Activated naive CD4-positive, alpha-beta T cell treated with anti-CD3 and anti-CD28 coated beads, Interleukin-2, amount 10 ng/mL, durations not matched to agents 7 days and 5 days (primary cell): ENCODE measurements around the gene ATG4A.

Experiments
- CTCF ChIA-PET: fragments of 350-600 bp; sonication (Branson Sonifier 250); formaldehyde crosslinking; loops from one replicate; lab custom pipeline; 2021; ENCODE audit warnings: antibody characterized with exemption; lab: Charles Lee
- DNase-seq: peaks from one replicate; pipeline ENCODE4 v3.0.0-alpha.2; 2020
- H3K27ac Mint-ChIP-seq: one replicate; pipeline ENCODE4 v1.8.0; 2021; ENCODE audit warnings: mild to moderate bottlenecking, moderate library complexity, mixed read lengths
- H3K27me3 Mint-ChIP-seq: one replicate; pipeline ENCODE4 v1.8.0; 2021; ENCODE audit warnings: mild to moderate bottlenecking, mixed read lengths
- H3K36me3 Mint-ChIP-seq: one replicate; pipeline ENCODE4 v1.8.0; 2021; ENCODE audit warnings: mixed read lengths
- H3K4me1 Mint-ChIP-seq: one replicate; pipeline ENCODE4 v1.8.0; 2021; ENCODE audit warnings: mixed read lengths
- H3K4me3 Mint-ChIP-seq: one replicate; pipeline ENCODE4 v1.8.0; 2021; ENCODE audit warnings: mild to moderate bottlenecking, moderate library complexity, mixed read lengths
- H3K9me3 Mint-ChIP-seq: one replicate; pipeline ENCODE4 v1.8.0; 2021; ENCODE audit warnings: mixed read lengths

ATG4A gene

DNA sequence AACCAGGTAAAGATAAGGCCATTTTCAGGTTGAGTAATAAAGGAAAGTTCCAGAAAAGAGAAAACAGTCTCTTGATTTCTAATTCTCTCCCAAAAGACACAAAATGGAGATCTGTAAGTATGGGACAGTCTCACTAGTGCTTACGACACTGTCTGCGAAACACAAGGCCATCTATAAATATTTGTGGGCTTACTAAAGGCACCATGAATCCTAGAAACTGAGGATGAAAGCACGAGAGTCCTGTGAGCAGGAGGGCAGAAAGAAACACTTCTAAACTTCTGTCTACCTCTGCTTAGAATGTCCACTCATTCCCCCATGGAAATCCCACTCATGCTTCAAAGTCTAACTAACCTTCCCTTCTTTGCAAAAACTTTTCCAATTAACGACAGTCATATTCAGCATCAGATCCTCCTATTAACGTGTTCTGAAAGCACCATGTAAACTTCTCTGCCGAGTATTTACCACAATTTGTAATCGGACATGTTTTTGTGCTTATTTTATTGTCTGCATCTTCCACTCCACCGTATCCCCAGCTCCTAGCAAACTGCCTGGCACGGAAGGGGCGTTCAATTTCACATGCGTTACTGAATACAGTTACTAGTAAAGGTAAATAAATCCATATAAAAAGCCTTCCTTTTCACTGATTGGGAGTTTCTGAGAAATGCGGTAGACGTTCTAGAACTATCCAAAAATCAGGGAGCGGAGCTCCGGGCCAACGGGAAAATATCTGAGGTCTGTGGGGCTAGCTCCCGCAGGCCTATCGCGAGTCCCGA, 901 bp upstream of the ATG4A start:
- Mint-ChIP-seq H3K36me3 (peaks cover 3% of the 10 kb centered on the region), H3K4me3 (no peak overlapping the region), H3K9me3 (no peaks in the 10 kb centered on the region), H3K27ac (no peak overlapping the region), H3K27me3 (no peaks in the 10 kb centered on the region), H3K4me1 (peaks cover 26% of the 10 kb centered on the region)
- no peak for DNase-seq
- CTCF ChIA-PET: interaction anchor here (0.6 kb wide), 1 partner anchor 8 kb away, joined by 3 read pairs; no protein-coding TSS in a partner anchor

DNA sequence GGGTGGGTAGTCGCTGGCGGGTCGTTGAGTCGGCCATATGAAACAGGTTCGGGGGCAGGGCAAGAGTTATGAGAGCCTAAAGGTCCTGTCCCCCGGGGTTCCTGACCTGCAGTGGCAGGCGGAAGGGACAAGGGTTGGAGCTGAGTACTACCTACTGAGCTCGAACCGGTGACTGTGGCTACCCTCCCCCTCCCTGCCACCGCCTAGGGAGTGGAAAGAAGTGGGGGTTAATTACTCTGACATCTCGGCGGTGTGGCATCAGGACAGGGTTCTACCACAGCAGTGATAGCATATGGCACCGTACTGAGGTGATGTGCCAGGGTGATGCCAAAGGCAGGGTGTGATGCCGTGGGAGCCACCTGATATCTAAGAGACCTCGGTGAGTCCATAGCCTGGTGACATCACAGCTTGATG, 307 bp downstream of the ATG4A start:
- H3K27me3 Mint-ChIP-seq: no peaks in the 10 kb centered on the region
- no peak overlapping the region for H3K4me3 Mint-ChIP-seq
- H3K4me1 Mint-ChIP-seq: peaks cover 26% of the 10 kb centered on the region
- CTCF ChIA-PET: no interaction called here
- H3K36me3 Mint-ChIP-seq: peaks cover 3% of the 10 kb centered on the region
- H3K27ac Mint-ChIP-seq: no peak overlapping the region
- H3K9me3 Mint-ChIP-seq: no peaks in the 10 kb centered on the region
- no peak for DNase-seq

DNA sequence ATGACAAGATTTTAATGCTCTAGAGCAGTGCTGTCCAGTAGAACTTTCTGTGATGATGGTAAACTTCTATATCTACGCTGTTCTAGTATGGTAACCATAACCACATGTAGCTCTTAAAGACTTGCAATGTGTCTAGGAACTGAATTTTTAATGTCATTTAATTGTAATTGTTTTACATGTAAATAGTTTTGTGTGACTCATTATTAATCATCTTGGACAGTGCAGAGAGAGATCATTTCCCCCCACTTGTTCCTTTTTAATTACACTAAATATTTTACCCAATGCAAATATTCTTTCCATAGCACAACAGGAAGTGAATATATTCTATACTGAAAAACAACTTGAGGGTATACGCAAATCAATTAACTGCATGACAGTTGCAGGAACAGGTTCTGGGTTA, 5.8 kb downstream of the ATG4A start:
- Mint-ChIP-seq H3K27me3 (no peaks in the 10 kb centered on the region), H3K4me3 (no peak overlapping the region)
- CTCF ChIA-PET: no interaction called here

DNA sequence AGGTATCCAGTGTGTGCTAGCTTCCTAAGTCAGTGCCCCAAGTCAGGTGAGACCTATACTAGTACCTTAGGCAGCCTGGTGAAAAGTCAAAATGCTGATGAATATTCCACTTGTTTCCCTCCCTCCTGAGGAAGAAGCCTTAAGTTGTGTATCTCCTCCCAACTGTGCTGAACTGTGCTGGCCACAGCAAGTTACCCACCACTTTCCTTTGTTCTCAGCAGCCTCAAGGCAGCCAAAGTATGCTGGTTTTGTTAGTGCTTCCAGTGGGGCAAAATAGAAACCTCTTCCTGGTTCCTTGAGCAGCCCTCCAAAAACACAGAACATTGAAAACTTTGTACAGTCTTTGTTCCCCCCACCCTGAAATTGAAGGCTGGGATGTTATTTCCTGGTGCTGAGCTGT, 13.9 kb downstream of the ATG4A start:
- CTCF ChIA-PET: no interaction called here
- no peak overlapping the region for H3K4me3 Mint-ChIP-seq
- peaks cover 2% of the 10 kb centered on the region for H3K4me1 Mint-ChIP-seq
- peaks cover 7% of the 10 kb centered on the region for H3K36me3 Mint-ChIP-seq
- H3K27me3 Mint-ChIP-seq: no peaks in the 10 kb centered on the region
- H3K27ac Mint-ChIP-seq: no peak overlapping the region
- DNase-seq: no peak
- H3K9me3 Mint-ChIP-seq: no peaks in the 10 kb centered on the region

More for the DNA sequence above, 5.8 kb downstream of the ATG4A start:
- DNase-seq: no peak
- Mint-ChIP-seq H3K4me1 (peaks cover 11% of the 10 kb centered on the region), H3K27ac (no peak overlapping the region), H3K36me3 (no peaks in the 10 kb centered on the region), H3K9me3 (no peaks in the 10 kb centered on the region)

- CTCF ChIA-PET: no interaction called here
- H3K27me3 Mint-ChIP-seq: no peaks in the 10 kb centered on the region
- H3K4me1 Mint-ChIP-seq: no peaks in the 10 kb centered on the region
- H3K27ac Mint-ChIP-seq: no peak overlapping the region
- no peaks in the 10 kb centered on the region for H3K36me3 Mint-ChIP-seq
- H3K9me3 Mint-ChIP-seq: no peaks in the 10 kb centered on the region
- DNase-seq: no peak
- no peak overlapping the region for H3K4me3 Mint-ChIP-seq
Measured at GRCh38 chrX:108114541-108114940, 23.0 kb downstream of the ATG4A start.

DNA sequence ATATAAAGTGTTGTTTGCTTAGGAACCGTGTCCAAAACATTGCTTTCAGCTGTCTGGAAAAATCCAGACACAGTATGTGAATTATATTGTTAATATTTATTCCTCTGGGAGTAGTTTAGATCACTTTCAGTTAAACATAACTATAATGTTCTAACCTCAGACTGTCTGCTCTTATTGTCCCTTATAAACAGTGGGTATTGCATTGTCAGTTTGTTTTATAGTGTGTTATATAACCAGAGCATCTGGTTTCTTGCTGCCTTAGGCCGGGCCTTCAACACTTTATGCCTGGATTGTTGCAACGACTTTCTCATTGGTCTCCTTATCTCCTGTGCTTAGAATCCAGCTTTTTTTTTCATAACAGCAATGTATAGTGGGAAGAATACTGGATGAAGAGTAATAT, 26.4 kb downstream of the ATG4A start:
- no peak overlapping the region for H3K4me3 Mint-ChIP-seq
- no peak for DNase-seq
- no peaks in the 10 kb centered on the region for H3K27me3 Mint-ChIP-seq
- CTCF ChIA-PET: no interaction called here
- H3K36me3 Mint-ChIP-seq: no peaks in the 10 kb centered on the region
- H3K9me3 Mint-ChIP-seq: no peaks in the 10 kb centered on the region
- H3K27ac Mint-ChIP-seq: no peak overlapping the region
- H3K4me1 Mint-ChIP-seq: no peaks in the 10 kb centered on the region

GRCh38 chrX:108121291-108121690, 29.7 kb downstream of the ATG4A start:
- CTCF ChIA-PET: interaction anchor here (2.6 kb wide), 1 partner anchor 18 kb away, joined by 10 read pairs; no protein-coding TSS in a partner anchor
- no peaks in the 10 kb centered on the region for H3K27me3 Mint-ChIP-seq
- no peak overlapping the region for H3K27ac Mint-ChIP-seq
- H3K9me3 Mint-ChIP-seq: no peaks in the 10 kb centered on the region
- H3K36me3 Mint-ChIP-seq: no peaks in the 10 kb centered on the region
- no peaks in the 10 kb centered on the region for H3K4me1 Mint-ChIP-seq
- H3K4me3 Mint-ChIP-seq: no peak overlapping the region
- no peak for DNase-seq

GRCh38 chrX:108122748-108123147, 31.2 kb downstream of the ATG4A start:
- no peak for DNase-seq
- CTCF ChIA-PET: interaction anchor here (2.6 kb wide), 1 partner anchor 17 kb away, joined by 10 read pairs; no protein-coding TSS in a partner anchor
- Mint-ChIP-seq H3K27ac (no peak overlapping the region), H3K27me3 (no peaks in the 10 kb centered on the region), H3K36me3 (peaks cover 4% of the 10 kb centered on the region), H3K9me3 (no peaks in the 10 kb centered on the region), H3K4me3 (no peak overlapping the region), H3K4me1 (no peaks in the 10 kb centered on the region)

DNA sequence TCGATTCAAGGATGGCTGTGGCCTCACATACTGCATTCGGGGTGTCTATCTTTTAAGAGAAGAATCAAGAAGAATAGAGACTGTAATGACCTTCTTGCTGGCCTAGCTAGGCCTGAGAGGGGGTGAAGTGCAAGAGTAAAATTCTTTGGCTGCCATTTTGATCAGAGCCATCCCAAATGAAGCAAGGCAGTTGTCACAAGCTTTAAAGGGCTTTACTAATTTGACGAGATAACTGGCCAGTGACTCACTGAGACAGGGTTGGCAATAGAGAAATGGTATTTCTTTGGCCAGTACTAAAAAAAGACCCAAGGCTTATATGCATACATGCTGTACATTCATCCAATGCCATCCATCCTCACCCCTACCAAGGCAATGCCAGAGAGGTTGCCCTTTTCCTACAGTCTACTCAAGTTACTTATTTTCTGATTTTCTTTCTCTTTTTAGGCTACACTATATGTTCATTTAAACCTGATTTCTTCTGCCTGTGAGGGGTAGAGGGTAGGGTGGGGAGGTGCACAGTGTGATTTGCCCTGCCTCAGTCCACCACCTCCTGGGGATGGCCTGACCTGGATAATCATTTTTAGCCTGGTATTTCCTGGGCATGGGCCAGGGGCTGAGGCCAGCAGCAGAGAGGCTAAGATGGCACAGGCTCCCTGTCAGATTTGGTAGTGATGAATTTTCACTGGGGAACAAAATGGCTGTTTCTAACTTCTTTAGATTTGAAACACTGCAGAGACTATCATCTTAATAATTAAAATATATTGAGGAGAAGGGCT, 32.2 kb downstream of the ATG4A start:
- CTCF ChIA-PET: interaction anchor here (2.6 kb wide), 1 partner anchor 16 kb away, joined by 10 read pairs; no protein-coding TSS in a partner anchor
- no peak for DNase-seq
- H3K4me3 Mint-ChIP-seq: no peak overlapping the region
- H3K27ac Mint-ChIP-seq: no peak overlapping the region
- H3K4me1 Mint-ChIP-seq: no peaks in the 10 kb centered on the region
- no peaks in the 10 kb centered on the region for H3K9me3 Mint-ChIP-seq
- H3K27me3 Mint-ChIP-seq: no peaks in the 10 kb centered on the region
- peaks cover 5% of the 10 kb centered on the region for H3K36me3 Mint-ChIP-seq

DNA sequence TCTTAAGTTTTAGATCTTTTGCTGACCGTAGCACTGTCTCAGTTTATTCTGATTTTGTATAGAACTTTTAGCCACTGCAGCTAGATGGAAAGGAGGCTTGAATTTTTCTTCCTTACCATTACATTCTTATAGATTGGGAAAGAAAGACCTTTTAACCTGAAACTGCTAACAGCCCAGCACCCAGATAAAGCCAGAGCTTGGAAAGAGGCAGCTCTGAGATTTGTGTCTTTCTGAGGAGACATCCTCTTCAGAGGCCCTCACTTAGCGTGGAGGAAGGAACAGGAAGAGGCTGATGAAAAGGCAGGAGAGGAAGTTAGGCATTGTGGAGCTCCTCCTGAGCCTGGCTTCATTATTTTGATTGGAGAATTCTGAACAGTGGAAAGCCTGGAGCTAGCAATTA, 35.1 kb downstream of the ATG4A start:
- CTCF ChIA-PET: no interaction called here
- DNase-seq: no peak
- Mint-ChIP-seq H3K4me3 (no peak overlapping the region), H3K4me1 (no peaks in the 10 kb centered on the region), H3K9me3 (no peaks in the 10 kb centered on the region), H3K27ac (no peak overlapping the region), H3K27me3 (no peaks in the 10 kb centered on the region), H3K36me3 (peaks cover 15% of the 10 kb centered on the region)

GRCh38 chrX:108127152-108127551, 35.6 kb downstream of the ATG4A start:
- Mint-ChIP-seq H3K4me3 (no peak overlapping the region), H3K27me3 (no peaks in the 10 kb centered on the region), H3K4me1 (no peaks in the 10 kb centered on the region), H3K9me3 (no peaks in the 10 kb centered on the region), H3K27ac (no peak overlapping the region), H3K36me3 (peaks cover 18% of the 10 kb centered on the region)
- DNase-seq: no peak
- CTCF ChIA-PET: no interaction called here

DNA sequence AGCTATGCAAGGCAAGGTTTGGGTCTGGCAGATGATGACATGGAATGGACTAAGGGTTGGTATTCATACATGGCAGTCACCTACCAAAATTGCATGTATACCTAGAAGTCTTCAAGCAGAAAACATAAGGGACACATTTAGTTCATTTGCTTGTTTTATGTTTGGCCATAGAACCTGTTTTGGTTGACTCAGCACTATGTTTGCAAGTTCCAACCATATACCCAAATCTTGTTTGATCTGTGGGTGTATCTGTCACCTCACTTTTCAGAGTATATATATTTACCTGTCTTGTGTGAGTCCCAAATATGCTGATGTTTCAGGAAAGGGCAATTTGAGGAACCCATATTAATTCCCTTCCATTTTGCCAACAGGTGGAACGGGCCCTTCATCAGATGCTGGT, 39.3 kb downstream of the ATG4A start:
- Mint-ChIP-seq H3K27me3 (no peaks in the 10 kb centered on the region), H3K9me3 (no peaks in the 10 kb centered on the region), H3K36me3 (peaks cover 26% of the 10 kb centered on the region), H3K4me3 (no peak overlapping the region), H3K27ac (no peak overlapping the region), H3K4me1 (no peaks in the 10 kb centered on the region)
- no peak for DNase-seq
- CTCF ChIA-PET: no interaction called here

- H3K4me1 Mint-ChIP-seq: no peaks in the 10 kb centered on the region
- H3K4me3 Mint-ChIP-seq: no peak overlapping the region
- no peak for DNase-seq
- peaks cover 26% of the 10 kb centered on the region for H3K36me3 Mint-ChIP-seq
- CTCF ChIA-PET: no interaction called here
- H3K9me3 Mint-ChIP-seq: no peaks in the 10 kb centered on the region
- H3K27ac Mint-ChIP-seq: no peak overlapping the region
- no peaks in the 10 kb centered on the region for H3K27me3 Mint-ChIP-seq
Measured at GRCh38 chrX:108131471-108131870, 39.9 kb downstream of the ATG4A start.

DNA sequence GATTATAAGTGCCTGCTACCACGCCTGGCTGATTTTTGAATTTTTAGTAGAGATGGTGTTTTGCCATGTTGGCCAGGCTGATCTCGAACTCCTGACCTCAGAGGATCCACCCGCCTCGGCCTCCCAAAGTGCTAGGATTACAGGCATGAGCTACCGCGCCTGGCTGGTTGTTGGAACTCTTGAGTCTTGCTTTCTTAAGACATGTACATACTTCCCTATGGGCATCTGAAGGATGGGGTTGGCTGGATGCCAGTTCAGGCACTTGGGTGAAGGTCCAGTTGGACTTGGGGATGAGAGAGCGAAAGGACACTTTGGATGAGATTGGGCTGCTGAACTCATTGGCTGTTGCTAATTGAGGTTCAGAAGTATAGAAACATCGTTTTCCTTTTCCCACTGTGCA, 40.5 kb downstream of the ATG4A start:
- Mint-ChIP-seq H3K27me3 (no peaks in the 10 kb centered on the region), H3K4me1 (no peaks in the 10 kb centered on the region), H3K27ac (no peak overlapping the region), H3K36me3 (peaks cover 25% of the 10 kb centered on the region), H3K4me3 (no peak overlapping the region), H3K9me3 (no peaks in the 10 kb centered on the region)
- CTCF ChIA-PET: no interaction called here
- no peak for DNase-seq

GRCh38 chrX:108132876-108133275, 41.3 kb downstream of the ATG4A start:
- no peak overlapping the region for H3K4me3 Mint-ChIP-seq
- no peaks in the 10 kb centered on the region for H3K4me1 Mint-ChIP-seq
- DNase-seq: no peak
- no peaks in the 10 kb centered on the region for H3K9me3 Mint-ChIP-seq
- CTCF ChIA-PET: no interaction called here
- no peaks in the 10 kb centered on the region for H3K27me3 Mint-ChIP-seq
- H3K36me3 Mint-ChIP-seq: peaks cover 22% of the 10 kb centered on the region
- no peak overlapping the region for H3K27ac Mint-ChIP-seq
